Sigmoid colon (tissue), 7 donors: Measurements from ENCODE around the gene TDRD9. TPM values are rescaled to one million over a fixed set of nuclear protein-coding genes. Genes with fewer than 3 reads are reported as not detected.

Experiments
- DNase-seq: peaks from one replicate; pipeline ENCODE4 v3.0.0-alpha.2; 2019
- H3K27ac ChIP-seq, 4 donors: fragments of 200-600 bp; sonication (generic); one replicate each; pipeline ENCODE4 v1.5.1; 2016 to 2019; ENCODE audit warnings: mild to moderate bottlenecking in 1 of 4
- H3K27me3 ChIP-seq, 3 donors: fragments of 200-600 bp; sonication (generic); one replicate each; pipeline ENCODE4 v1.5.1; 2019; ENCODE audit warnings: mild to moderate bottlenecking in 1 of 3
- H3K36me3 ChIP-seq, 4 donors: fragments of 200-600 bp; sonication (generic); one replicate each; pipeline ENCODE4 v1.5.1; 2016 to 2019
- H3K4me1 ChIP-seq, 4 donors: fragments of 200-600 bp; sonication (generic); one replicate each; pipeline ENCODE4 v1.5.1; 2017 to 2019
- H3K4me3 ChIP-seq, 4 donors: fragments of 200-600 bp; sonication (generic); one replicate each; pipeline ENCODE4 v1.5.1; 2017 to 2019; ENCODE audit warnings: mild to moderate bottlenecking in 2 of 4, moderate library complexity in 1 of 4
- H3K9me3 ChIP-seq, 4 donors: fragments of 200-600 bp in 3 of 4; sonication (generic) in 3 of 4; one replicate each; pipeline versions ENCODE4 v1.5.1 to v1.6.1; 2013 to 2019
- CTCF ChIP-seq, 4 experiments: fragments of 450-650 bp in 3 of 4; fragments of 200-600 bp in 1 of 4; IDR thresholded peaks; one replicate each; pipeline ENCODE4 v1.5.1; 2016 to 2019; ENCODE audit warnings: antibody characterized with exemption in 4 of 4, mild to moderate bottlenecking in 3 of 4, moderate library complexity in 2 of 4
- EP300 ChIP-seq, 4 donors: sonication (generic); formaldehyde crosslinking; IDR thresholded peaks; one replicate each; pipeline ENCODE4 v1.6.1; 2017; ENCODE audit warnings: antibody characterized with exemption in 4 of 4
- POLR2A ChIP-seq, 2 donors: fragments of 450-650 bp; IDR thresholded peaks; one replicate each; pipeline ENCODE4 v1.6.1; 2016; ENCODE audit warnings: antibody characterized with exemption in 2 of 2, mild to moderate bottlenecking in 2 of 2, moderate library complexity in 2 of 2
- POLR2AphosphoS5 ChIP-seq, 4 donors: sonication (generic); formaldehyde crosslinking; IDR thresholded peaks; one replicate each; pipeline ENCODE4 v1.6.1; 2017; ENCODE audit warnings: antibody characterized with exemption in 4 of 4
- WGBS, 2 donors: extraction: QIAGEN DNeasy Blood & Tissue Kit; methylation state at CpG; one replicate each; pipeline ENCODE4 v1.1.7; 2013; 5-methylcytosine and 5-hydroxymethylcytosine counted together
- intact Hi-C: fragments of 100-400 bp; cut with DNase I; formaldehyde crosslinking; loops from one replicate; pipeline ENCODE4 v1.15.1; 2023
- polyA plus RNA-seq, 3 donors: library from polyadenylated mRNA; stranded (reverse); fragments of 200-250 nt; gene quantifications; one replicate each; pipeline ENCODE4 v1.2.3, GENCODE V29; 2013
- total RNA-seq, 4 donors: library from RNA; depleted of rRNA; stranded (reverse); fragments of >200 nt; gene quantifications; one replicate each; pipeline ENCODE4 v1.1.0, GENCODE V29; 2016
- donor health status: healthy with polysubstance abuse.
- donor health status: Bipolar disorder and iron deficiency.
- donor health status: healthy.

The TDRD9 gene
- total and polyA plus RNA-seq, 7 donors, result 0.58 to 4.6 (median 1.2) TPM

DNA sequence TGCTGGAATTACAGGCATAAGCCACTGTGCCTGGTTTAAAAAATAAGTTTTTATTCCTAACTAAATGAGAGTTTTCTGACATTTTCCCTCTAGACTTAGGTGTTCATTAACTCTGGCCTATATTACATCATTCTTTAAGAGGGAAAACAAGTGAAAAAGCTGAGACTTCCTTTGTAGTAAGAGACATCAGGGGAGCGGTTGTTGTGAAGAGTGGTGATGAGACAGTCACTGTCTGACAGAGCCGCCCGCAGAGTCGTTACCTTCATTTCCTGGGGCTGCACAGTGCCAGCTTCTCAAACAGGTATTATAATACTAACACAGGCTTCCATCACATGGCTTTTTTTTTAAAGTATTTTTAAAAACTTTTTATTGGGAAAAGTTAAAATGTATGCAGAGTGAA is 19.7 kb upstream of the TDRD9 start:
- WGBS, 2 donors, result 84 to 91% methylated on average over 4 of the region's 4 CpGs
- peaks cover 0 to 16% (median 8%) of the 10 kb centered on the region in 4 donors for H3K4me1 ChIP-seq

DNA sequence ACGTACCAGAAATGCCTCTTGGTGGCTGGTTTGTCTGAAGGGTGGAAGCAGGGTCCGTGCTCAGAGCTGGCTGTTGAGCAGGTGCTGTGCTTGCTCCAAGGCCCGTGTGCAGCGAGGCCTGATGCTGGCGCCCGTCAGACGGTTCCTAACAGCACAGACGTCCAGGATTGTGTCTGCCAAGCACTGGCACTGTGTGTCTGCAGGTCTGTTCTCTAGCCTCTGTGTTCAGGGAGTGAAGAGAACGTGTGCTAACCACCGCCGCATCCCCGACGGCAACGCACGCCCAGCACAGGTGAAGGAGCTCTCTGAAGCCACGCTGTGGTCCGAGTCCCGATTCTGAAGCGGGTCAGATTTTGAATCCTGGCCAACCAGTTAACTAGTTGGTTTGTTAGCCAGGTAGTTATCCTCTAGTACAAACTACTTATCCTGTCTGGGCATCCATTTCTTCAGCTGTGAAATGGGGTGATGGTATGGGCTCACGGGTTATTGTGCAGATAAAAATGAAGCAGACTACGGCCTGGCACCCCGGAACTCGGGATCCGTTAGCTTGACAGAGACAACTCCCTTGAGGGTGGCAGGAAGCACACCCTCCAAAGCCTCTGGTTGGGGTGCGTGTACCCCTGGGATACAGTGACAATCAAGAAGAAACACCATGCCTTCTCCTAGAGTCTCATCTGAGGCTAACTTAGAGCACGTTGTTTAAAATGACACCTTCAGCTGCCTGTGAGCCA is 18.6 kb upstream of the TDRD9 start:
- Histone ChIP-seq H3K9me3 (no peaks in the 10 kb centered on the region), H3K36me3 (peaks cover 7 to 38% (median 24%) of the 10 kb centered on the region in 4 donors), H3K27ac (peak overlapping the region in 3 of 4 donors; percentile 29 to 71 (median 44)), H3K4me3 (peak overlapping the region in 1 of 4 donors; percentile 3), H3K27me3 (no peaks in the 10 kb centered on the region), H3K4me1 (peaks cover 0 to 16% (median 8%) of the 10 kb centered on the region in 4 donors)
- TF ChIP-seq EP300 (IDR thresholded peaks at IDR 0.05), result no peak
- TF ChIP-seq CTCF (IDR thresholded peaks at IDR 0.05), result no peak
- no peak for TF ChIP-seq POLR2AphosphoS5 (IDR thresholded peaks at IDR 0.05)
- no peak for TF ChIP-seq POLR2A (IDR thresholded peaks at IDR 0.05)
- 83 to 87% methylated on average over 26 of the region's 26 CpGs for WGBS, 2 donors
- intact Hi-C loops, result loop anchor here (1.0 to 5.0 kb wide), 2 partner anchors 101 to 332 kb away; no protein-coding TSS in a partner anchor
- DNase-seq, result no peak

More for the DNA sequence above, 19.7 kb upstream of the TDRD9 start:
- TF ChIP-seq POLR2A (IDR thresholded peaks at IDR 0.05) (no peak), POLR2AphosphoS5 (IDR thresholded peaks at IDR 0.05) (no peak), CTCF (IDR thresholded peaks at IDR 0.05) (no peak), EP300 (IDR thresholded peaks at IDR 0.05) (no peak)
- DNase-seq, result no peak
- H3K27me3 ChIP-seq, result no peaks in the 10 kb centered on the region
- no peaks in the 10 kb centered on the region for H3K9me3 ChIP-seq
- no peak overlapping the region for H3K4me3 ChIP-seq
- intact Hi-C loops, result no loop called here
- H3K36me3 ChIP-seq, result peaks cover 7 to 27% (median 20%) of the 10 kb centered on the region in 4 donors
- no peak overlapping the region for H3K27ac ChIP-seq

DNA sequence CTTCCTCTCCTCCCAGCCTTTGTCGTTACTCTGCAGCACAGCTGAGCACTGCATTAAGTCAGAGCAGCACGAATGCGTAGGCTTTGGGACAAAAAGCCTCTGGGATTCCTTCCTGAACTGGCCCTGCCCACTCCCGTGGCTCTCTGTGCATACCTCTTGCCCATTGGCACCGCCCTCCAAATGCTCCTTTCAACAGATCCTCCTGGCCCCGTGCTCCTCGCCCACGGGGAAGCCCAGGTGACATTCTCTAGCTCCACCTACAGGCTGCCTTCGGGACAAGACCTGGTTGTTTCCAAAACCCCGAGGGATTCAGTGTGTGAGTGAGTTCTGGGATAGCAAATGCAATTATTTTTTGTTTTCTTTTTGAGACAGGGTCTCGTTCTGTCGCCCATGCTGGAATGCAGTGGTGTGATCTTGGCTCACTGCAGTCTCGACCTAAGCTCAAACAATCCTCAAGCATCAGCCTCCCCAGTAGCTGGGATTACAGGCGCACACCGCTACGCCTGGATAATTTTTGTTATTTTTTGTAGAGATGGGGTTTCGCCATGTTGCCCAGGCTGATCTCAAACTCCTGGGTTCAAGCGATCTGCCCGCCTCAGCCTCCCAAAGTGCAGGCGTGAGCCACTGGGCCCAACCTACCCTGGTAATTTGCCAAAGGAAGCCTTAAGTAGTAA is 17.9 kb upstream of the TDRD9 start:
- WGBS, 2 donors, result 25 to 32% methylated on average over 20 of the region's 20 CpGs
- no peaks in the 10 kb centered on the region for H3K9me3 ChIP-seq
- H3K36me3 ChIP-seq, result peaks cover 7 to 45% (median 24%) of the 10 kb centered on the region in 4 donors
- H3K27me3 ChIP-seq, result no peaks in the 10 kb centered on the region
- peak overlapping the region; percentile 24 to 71 (median 36) for H3K27ac ChIP-seq
- TF ChIP-seq EP300 (IDR thresholded peaks at IDR 0.05) (no peak), CTCF (IDR thresholded peaks at IDR 0.05) (peak; percentile 51 to 86 (median 70))
- peak; percentile 89 for DNase-seq
- intact Hi-C loops, result loop anchor here (1.0 to 5.0 kb wide), 2 partner anchors 102 to 333 kb away; no protein-coding TSS in a partner anchor
- H3K4me1 ChIP-seq, result peaks cover 0 to 16% (median 8%) of the 10 kb centered on the region in 4 donors
- H3K4me3 ChIP-seq, result peak overlapping the region in 1 of 4 donors; percentile 3

- peaks cover 7 to 51% (median 24%) of the 10 kb centered on the region in 4 donors for H3K36me3 ChIP-seq
- no peak for TF ChIP-seq POLR2AphosphoS5 (IDR thresholded peaks at IDR 0.05)
- TF ChIP-seq CTCF (IDR thresholded peaks at IDR 0.05), result no peak
- peak overlapping the region in 1 of 4 donors; percentile 5 for H3K27ac ChIP-seq
- no peaks in the 10 kb centered on the region for H3K27me3 ChIP-seq
- WGBS, 2 donors, result 81 to 84% methylated on average over 6 of the region's 6 CpGs
- intact Hi-C loops, result loop anchor here (1.0 to 5.0 kb wide), 2 partner anchors 103 to 334 kb away; no protein-coding TSS in a partner anchor
- H3K4me3 ChIP-seq, result no peak overlapping the region
- no peaks in the 10 kb centered on the region for H3K9me3 ChIP-seq
- H3K4me1 ChIP-seq, result peaks cover 0 to 16% (median 8%) of the 10 kb centered on the region in 4 donors
- no peak for DNase-seq
Observed at GRCh38 chr14:103910984-103911383, 17.3 kb upstream of the TDRD9 start.
